Suprapubic skin (tissue), 4 donors: ENCODE results near the gene ASB14. TPM values are rescaled to one million over a fixed set of nuclear protein-coding genes. Genes with fewer than 3 reads are reported as not detected.
"Not testable (repeated sequence)": the region's sequence is repeated elsewhere in the genome, so short reads cannot be mapped to it uniquely, and the experiment has no call there.

ENCODE experiments used
- DNase-seq, 2 donors: peaks; one replicate each; pipeline ENCODE4 v3.0.0-alpha.2; 2019; ENCODE audit warnings: low spot score in 2 of 2
- H3K27ac ChIP-seq: fragments of 200-600 bp; sonication (generic); one replicate; pipeline ENCODE4 v1.5.1; 2019
- H3K27me3 ChIP-seq: fragments of 200-600 bp; sonication (generic); one replicate; pipeline ENCODE4 v1.5.1; 2019
- H3K36me3 ChIP-seq: fragments of 200-600 bp; sonication (generic); one replicate; pipeline ENCODE4 v1.5.1; 2019
- H3K4me1 ChIP-seq: fragments of 200-600 bp; sonication (generic); one replicate; pipeline ENCODE4 v1.5.1; 2019
- H3K4me3 ChIP-seq: fragments of 200-600 bp; sonication (generic); one replicate; pipeline ENCODE4 v1.5.1; 2019; ENCODE audit warnings: mild to moderate bottlenecking
- H3K9me3 ChIP-seq: fragments of 200-600 bp; sonication (generic); one replicate; pipeline ENCODE4 v1.5.1; 2019
- EP300 ChIP-seq: sonication (generic); formaldehyde crosslinking; IDR thresholded peaks from one replicate; pipeline ENCODE4 v1.6.1; 2017; ENCODE audit warnings: antibody characterized with exemption
- POLR2A ChIP-seq, 2 donors: fragments of 450-650 bp; IDR thresholded peaks; one replicate each; pipeline ENCODE4 v1.6.1; 2017; ENCODE audit warnings: antibody characterized with exemption in 2 of 2, mild to moderate bottlenecking in 2 of 2, moderate library complexity in 2 of 2
- POLR2AphosphoS5 ChIP-seq, 3 donors: sonication (generic); formaldehyde crosslinking; IDR thresholded peaks; one replicate each; pipeline ENCODE4 v1.6.1; 2017; ENCODE audit warnings: antibody characterized with exemption in 3 of 3
- WGBS: methylation state at CpG from one replicate; pipeline ENCODE4 v1.1.5; 2018; 5-methylcytosine and 5-hydroxymethylcytosine counted together
- total RNA-seq, 4 donors: library from RNA; depleted of rRNA; stranded (reverse); fragments of >200 nt; gene quantifications; one replicate each; pipeline ENCODE4 v1.1.0, GENCODE V29; 2016
- TF ChIP-seq, protein P1 (sequence below), 2 donors: fragments of 200-600 bp in 1 of 2; fragments of 450-650 bp in 1 of 2; sonication (generic) in 1 of 2; IDR thresholded peaks; one replicate each; pipeline ENCODE4 v1.5.1; 2016 to 2019; ENCODE audit warnings: antibody characterized with exemption in 2 of 2, mild to moderate bottlenecking in 1 of 2, moderate library complexity in 1 of 2

ASB14 gene
- not detected for total RNA-seq

- TF ChIP-seq, protein P1, sequence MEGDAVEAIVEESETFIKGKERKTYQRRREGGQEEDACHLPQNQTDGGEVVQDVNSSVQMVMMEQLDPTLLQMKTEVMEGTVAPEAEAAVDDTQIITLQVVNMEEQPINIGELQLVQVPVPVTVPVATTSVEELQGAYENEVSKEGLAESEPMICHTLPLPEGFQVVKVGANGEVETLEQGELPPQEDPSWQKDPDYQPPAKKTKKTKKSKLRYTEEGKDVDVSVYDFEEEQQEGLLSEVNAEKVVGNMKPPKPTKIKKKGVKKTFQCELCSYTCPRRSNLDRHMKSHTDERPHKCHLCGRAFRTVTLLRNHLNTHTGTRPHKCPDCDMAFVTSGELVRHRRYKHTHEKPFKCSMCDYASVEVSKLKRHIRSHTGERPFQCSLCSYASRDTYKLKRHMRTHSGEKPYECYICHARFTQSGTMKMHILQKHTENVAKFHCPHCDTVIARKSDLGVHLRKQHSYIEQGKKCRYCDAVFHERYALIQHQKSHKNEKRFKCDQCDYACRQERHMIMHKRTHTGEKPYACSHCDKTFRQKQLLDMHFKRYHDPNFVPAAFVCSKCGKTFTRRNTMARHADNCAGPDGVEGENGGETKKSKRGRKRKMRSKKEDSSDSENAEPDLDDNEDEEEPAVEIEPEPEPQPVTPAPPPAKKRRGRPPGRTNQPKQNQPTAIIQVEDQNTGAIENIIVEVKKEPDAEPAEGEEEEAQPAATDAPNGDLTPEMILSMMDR (IDR thresholded peaks at IDR 0.05): no peak
- TF ChIP-seq POLR2AphosphoS5 (IDR thresholded peaks at IDR 0.05): no peak
- TF ChIP-seq POLR2A (IDR thresholded peaks at IDR 0.05): no peak
- no peak for TF ChIP-seq EP300
- Histone ChIP-seq H3K36me3 (no peaks in the 10 kb centered on the region), H3K4me3 (no peak within 1 kb of the TSS), H3K27me3 (no peaks in the 10 kb centered on the region), H3K27ac (no peak within 1 kb of the TSS), H3K4me1 (no peaks in the 10 kb centered on the region), H3K9me3 (no peaks in the 10 kb centered on the region)
- WGBS: 88% methylated on average over 1 of the region's 1 CpG
- no peak for DNase-seq
Measured at GRCh38 chr3:57292159-57292896, at the start of gene ASB14. Gene ASB14, minus strand, starts transcription at chr3:57292685. Its CDS starts 652 bp downstream, at chr3:57292033.

DNA sequence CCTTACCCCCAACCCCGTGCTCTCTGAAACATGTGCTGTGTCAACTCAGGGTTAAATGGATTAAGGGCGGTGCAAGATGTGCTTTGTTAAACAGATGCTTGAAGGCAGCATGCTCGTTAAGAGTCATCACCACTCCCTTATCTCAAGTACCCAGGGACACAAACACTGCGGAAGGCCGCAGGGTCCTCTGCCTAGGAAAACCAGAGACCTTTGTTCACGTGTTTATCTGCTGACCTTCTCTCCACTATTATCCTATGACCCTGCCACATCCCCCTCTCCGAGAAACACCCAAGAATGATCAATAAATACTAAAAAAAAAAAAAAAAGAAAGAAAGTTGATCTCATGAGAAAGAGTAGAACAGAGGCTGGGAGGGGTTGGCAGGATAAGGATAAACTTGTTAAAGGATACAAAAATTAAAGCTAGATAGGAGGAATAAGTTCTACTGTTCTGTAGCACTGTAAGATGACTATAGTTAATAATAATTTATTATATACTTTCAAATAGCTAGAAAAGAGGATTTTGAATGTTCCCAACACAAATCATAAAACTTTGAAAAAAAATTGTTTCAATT lies 46.7 kb upstream of the ASB14 start:
- H3K27me3 ChIP-seq, DNase-seq, H3K9me3 ChIP-seq, H3K4me3 ChIP-seq, H3K4me1 ChIP-seq, H3K36me3 ChIP-seq, H3K27ac ChIP-seq: not testable (repeated sequence)
- 70% methylated on average over 7 of the region's 7 CpGs for WGBS

DNA sequence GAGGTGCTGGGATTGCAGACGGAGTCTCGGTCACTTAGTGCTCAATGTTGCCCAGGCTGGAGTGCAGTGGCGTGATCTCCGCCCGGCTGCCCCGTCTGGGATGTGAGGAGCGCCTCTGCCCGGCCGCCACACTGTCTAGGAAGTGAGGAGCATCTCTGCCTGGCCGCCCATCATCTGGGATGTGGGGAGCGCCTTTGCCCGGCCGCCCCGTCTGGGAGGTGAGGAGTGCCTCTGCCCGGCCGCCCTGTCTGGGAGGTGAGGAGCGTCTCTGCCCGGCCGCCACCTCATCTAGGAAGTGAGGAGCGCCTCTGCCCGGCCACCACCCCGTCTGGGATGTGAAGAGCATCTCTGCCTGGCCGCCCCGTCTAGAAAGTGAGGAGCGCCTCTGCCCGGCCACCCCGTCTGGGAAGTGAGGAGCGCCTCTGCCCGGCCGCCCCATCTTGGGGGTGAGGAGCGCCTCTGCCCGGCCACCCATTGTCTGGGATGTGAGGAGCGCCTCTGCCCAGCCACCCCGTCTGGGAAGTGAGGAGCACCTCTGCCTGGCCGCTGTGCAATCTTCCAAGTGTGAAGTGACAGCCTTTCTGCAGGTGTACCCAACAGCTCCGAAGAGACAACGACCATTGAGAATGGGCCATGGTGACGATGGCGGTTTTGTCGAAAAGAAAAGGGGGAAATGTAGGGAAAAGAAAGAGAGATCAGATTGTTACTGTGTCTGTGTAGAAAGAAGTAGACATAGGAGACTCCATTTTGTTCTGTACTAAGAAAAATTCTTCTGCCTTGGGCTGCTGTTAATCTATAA lies 46.0 kb upstream of the ASB14 start:
- 96% methylated on average over 21 of the region's 40 CpGs for WGBS
- H3K4me3 ChIP-seq, H3K9me3 ChIP-seq, H3K27me3 ChIP-seq, H3K36me3 ChIP-seq, H3K27ac ChIP-seq, H3K4me1 ChIP-seq, DNase-seq: not testable (repeated sequence)

DNA sequence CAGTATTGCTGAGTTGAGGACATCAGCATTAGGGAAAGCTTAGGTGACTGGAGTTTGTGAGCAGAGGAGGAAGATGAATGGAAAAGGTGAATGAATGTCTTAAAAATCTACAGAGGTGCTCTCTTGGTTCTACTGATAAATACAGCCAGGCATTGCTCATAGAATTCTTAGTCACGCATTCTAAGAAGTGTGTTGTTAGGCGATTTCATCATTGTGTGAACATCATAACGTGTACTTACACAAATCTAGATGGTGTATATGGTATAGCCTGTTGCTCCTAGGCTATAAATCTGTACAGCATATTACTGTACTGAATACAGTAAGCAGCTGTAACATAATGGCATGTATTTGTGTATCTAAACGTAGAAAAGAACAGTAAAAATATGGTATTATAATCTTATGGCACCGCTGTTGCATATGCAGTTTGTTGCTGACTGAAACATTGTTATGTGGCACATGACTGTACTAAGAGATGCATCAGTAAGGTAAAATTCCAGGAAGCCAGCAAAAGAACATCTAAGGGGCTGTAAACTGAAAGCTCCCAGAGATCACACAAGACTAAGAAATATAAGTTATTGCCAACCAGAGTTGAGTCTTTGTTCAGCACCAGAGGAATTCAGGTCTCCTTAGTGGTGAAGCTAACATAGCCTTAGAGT lies 42.9 kb upstream of the ASB14 start:
- TF ChIP-seq EP300: no peak
- TF ChIP-seq POLR2AphosphoS5 (IDR thresholded peaks at IDR 0.05): no peak
- TF ChIP-seq, protein P1 (IDR thresholded peaks at IDR 0.05): no peak
- no peak for TF ChIP-seq POLR2A (IDR thresholded peaks at IDR 0.05)
- Histone ChIP-seq H3K4me1 (no peaks in the 10 kb centered on the region), H3K36me3 (no peaks in the 10 kb centered on the region), H3K27me3 (no peaks in the 10 kb centered on the region), H3K9me3 (no peaks in the 10 kb centered on the region), H3K27ac (no peak overlapping the region), H3K4me3 (no peak overlapping the region)
- no peak for DNase-seq
- WGBS: 87% methylated on average over 5 of the region's 5 CpGs

- H3K36me3 ChIP-seq: no peaks in the 10 kb centered on the region
- H3K9me3 ChIP-seq: no peaks in the 10 kb centered on the region
- H3K27me3 ChIP-seq: no peaks in the 10 kb centered on the region
- no peaks in the 10 kb centered on the region for H3K4me1 ChIP-seq
- no peak overlapping the region for H3K27ac ChIP-seq
- TF ChIP-seq, protein P1 (IDR thresholded peaks at IDR 0.05): no peak
- no peak for TF ChIP-seq POLR2A (IDR thresholded peaks at IDR 0.05)
- TF ChIP-seq EP300: no peak
- no peak for TF ChIP-seq POLR2AphosphoS5 (IDR thresholded peaks at IDR 0.05)
- 78% methylated on average over 3 of the region's 3 CpGs for WGBS
- H3K4me3 ChIP-seq: no peak overlapping the region
- no peak for DNase-seq
Measured at GRCh38 chr3:57331078-57331610, 38.7 kb upstream of the ASB14 start.

- not testable (repeated sequence) for H3K4me1 ChIP-seq, H3K27ac ChIP-seq, H3K4me3 ChIP-seq, H3K36me3 ChIP-seq, H3K27me3 ChIP-seq, H3K9me3 ChIP-seq, DNase-seq
- WGBS: 86% methylated on average over 1 of the region's 1 CpG
Measured at GRCh38 chr3:57326498-57326897, 34.0 kb upstream of the ASB14 start.
